Stimulated activated CD8-positive, alpha-beta memory T cell treated with anti-CD3 and anti-CD28 coated beads, Interleukin-15, amount 100 ng/mL, for 48 hours (primary cell): ENCODE results near the gene PREB.
A peak's percentile ranks its signal among the peaks of the same experiment; 100 is the strongest.
"Not testable (repeated sequence)": the region's sequence is repeated elsewhere in the genome, so short reads cannot be mapped to it uniquely, and the experiment has no call there.

ENCODE experiments used
- DNase-seq, 2 donors: peaks; one replicate each; pipeline ENCODE4 v3.0.0-alpha.2; 2020; ENCODE audit warnings: low read depth in 2 of 2

The PREB gene

DNA sequence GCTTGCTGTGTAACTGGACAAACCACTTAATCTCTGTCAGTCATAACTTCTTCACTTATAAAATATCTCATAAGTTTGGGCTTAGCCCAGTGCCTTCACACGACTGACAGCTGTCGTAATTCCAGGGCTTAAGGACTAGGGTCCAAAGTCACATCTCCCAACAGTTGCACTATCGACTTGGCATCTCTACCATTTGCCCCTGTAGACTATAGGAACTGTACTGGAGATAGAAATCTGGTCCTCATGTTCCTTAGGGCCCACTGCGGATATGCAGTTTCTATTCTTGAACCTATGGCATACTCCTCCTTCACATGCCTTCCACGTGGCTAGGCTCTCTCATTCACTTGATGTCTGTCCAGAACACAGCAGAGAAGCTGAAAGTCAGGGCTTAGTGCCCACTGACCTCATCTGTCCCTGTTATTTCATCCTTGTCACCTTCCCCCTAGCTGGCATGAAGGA, 8.2 kb downstream of the PREB start:
- no peak for DNase-seq

DNA sequence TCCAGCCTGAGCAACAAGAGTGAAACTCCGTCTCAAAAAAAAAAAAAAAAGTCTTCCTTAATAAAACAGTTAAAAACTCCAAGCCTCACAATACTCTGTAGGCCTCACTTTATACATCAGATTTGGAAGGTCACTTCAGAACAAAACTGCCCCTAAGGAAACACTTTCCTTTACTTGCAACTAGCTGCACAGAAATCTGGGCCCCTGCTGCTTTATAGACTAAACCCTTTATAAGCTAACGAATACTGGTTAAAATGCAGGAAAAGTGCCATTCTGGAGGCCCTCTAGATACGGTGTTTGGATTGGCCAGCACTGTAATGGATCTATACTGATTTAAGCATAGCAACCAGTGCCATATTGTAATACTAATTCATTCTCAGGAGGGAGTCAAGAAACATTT, 9.3 kb downstream of the PREB start:
- no peak for DNase-seq

DNA sequence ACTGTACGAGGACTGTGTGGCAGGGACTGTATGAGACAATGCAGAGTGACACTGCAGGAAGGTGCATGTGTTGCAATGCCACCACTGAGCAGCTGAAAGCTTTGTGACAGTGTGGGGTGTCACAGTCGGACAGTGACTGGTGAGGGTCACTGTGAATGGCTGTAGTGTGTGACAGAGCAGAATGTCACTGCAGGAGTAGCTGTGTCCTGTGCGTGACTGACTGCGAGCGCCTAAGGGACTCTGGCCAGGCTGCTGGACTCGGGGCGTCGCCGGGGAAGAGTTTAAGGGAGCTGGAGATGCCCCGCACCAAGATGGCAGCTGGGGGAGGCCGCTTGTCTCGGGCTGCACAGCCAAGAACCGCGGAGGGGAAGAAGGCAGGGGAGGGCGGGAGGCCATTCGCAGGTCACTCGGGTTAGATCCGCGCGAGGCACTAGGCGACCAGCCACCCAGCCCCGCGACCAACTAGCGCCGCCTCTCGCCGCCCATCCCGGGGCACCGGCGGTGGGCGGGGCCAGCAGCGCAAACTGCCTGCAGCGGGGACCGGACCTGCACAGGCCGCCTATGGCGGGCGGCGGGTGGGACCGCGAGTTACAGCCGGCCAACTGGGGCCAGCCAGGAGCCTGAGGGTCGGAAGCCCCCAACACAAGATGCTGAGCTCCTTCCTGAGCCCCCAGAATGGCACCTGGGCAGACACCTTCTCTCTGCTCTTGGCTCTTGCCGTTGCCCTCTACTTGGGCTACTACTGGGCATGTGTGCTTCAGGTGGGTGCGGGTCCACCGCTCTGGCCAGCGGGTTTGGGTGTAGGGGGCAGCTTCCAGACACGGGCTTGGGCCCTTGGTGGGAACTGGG, 10.9 kb downstream of the PREB start, which contains the start of gene ABHD1:
ABHD1 (plus strand) TSS at position 514 of the 849 bp plus-strand sequence; CDS start at position 648, 134 bp downstream.
- DNase-seq, result peak; percentile 25 to 49

DNA sequence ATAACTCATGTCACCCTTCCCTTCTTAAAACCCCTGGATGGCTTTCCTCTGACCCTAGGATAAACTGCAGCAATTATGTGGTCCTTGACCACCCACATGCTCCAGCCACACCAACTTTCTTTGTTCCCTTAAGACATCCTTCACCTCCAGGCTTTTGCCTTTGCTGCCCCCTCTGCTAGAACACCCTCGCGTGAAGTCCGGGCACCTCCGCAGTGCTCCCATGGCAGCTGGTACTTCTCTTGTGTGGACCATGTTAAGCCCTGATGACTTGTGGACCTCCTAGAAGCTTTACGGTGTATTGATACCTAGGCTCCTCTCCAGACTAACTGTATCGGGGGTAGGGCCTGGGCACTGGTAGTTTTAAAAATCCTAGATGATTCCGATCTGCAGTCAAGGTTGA, 11.6 kb downstream of the PREB start:
- DNase-seq, result no peak

DNA sequence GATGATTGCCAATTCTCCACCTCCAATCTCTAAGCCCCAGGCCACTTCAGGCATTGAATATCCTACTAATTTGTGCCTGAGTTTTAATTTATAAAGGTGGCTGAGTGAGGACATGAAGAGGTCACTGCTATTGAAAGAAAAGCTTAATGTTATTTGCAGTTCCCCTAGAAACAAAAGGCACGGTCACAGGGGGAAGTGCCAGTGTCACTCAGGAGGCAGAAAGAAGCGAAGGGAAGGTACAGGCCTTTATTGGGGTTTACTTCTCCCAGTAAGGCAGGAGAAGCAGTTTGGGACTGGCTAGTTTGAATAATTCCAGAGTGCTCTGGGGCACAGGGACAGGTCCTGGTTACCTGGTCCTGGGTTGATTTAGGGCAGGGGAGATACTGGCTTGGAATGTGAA, 12.5 kb downstream of the PREB start:
- no peak for DNase-seq

DNA sequence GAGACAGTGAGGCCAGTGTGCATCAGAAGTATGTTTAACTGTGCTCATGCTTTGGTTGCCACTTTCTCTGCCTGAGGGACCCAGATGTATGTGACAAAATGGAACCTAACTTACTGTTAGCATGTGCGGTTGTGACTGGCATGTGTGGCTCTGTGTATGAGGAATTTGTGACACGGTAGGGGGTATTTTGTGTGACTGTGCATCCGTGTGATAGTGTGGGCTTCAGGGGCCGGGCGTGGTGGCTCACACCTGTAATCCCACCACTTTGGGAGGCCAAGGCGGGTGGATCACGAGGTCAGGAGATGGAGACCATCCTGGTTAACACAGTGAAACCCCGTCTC, 15.1 kb downstream of the PREB start:
- DNase-seq, result not testable (repeated sequence)

DNA sequence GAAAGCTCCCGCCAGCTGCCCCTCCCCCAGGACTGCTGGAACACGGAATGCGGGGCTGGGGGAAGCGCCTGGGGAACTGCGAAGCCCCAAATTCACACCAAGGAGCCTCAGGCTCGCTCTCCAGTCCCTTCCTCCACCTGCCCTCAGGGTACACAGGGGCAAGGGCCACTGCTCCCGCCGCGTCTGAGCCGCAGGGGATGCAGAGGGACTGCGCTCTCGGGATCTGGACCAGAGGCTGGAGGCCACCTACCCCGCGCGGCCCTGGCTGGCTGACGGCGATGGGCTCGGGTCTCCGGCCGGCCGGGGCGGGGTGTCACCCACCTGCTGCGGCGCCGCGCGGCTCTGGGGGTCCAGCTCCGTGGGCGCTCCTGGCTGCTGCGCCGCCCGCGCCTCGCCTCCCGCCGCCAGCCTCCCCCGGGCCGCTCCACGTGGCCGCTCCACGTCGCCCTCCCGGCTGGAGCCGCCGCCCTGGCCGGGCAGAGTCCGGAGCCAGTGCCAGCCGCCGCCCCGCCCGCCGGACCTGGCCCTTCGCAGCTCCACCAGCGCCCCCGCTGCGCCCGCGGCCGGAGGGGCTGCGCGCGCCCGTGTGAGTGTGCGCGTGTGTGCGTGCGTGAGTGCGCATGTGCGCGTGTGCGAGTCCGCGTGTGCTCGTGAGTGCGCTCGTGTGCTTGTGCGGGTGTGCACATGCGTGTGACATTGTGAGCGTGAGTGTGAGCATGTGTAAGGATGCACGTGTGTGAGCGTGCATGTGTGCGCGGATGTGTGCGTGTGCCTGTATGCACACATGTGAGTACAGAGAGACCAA, 15.7 kb downstream of the PREB start, which contains the start of gene CGREF1:
CGREF1 (minus strand) TSS at position 604 of the 805 bp plus-strand sequence. CDS start 14,762 bp downstream, outside the sequence.
- DNase-seq, result no peak

DNA sequence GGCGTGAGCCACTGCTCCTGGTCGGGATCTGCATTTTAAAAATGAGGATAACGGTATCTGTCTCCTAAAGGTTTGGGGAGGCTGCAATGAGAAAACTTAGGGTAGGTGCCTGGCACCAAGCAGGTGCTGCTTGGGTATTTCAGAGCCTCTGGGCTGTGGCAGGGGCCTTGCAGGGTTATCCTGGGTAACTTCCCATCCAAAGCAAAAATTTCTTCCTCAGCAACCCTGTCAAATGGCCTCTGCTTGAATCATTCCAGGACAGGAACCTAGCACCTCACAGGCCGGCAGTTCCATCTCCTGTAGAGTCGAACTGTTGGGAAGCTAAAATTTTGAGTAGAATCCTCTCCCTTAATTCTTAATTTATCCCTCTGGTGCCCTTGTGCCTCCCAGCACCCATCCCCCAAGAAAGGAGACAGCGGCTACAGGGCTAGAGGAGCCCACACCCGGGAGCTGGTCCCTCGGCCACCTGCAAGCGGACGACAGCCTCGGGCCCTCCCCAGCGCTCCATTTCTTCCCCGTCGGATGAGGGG, 16.4 kb downstream of the PREB start:
- no peak for DNase-seq

DNA sequence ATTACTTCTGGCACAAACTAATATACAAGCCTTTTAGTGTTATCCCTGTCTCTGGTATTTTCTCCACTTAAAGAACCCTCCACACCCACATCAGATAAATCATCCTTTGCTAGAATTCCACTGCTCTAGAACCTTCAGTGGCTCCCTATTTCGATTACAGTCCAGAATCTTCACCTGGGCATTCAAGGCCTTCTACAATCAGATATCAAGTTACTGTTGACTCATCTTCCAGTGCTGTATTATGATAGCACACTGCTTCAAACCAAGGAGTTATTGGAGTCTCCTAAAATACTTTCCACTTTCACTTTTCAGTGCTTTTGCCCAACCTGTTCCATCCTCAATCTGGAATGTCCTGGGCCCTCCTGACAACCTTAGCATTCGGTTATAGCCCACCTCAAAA, 18.9 kb downstream of the PREB start:
- DNase-seq, result no peak

DNA sequence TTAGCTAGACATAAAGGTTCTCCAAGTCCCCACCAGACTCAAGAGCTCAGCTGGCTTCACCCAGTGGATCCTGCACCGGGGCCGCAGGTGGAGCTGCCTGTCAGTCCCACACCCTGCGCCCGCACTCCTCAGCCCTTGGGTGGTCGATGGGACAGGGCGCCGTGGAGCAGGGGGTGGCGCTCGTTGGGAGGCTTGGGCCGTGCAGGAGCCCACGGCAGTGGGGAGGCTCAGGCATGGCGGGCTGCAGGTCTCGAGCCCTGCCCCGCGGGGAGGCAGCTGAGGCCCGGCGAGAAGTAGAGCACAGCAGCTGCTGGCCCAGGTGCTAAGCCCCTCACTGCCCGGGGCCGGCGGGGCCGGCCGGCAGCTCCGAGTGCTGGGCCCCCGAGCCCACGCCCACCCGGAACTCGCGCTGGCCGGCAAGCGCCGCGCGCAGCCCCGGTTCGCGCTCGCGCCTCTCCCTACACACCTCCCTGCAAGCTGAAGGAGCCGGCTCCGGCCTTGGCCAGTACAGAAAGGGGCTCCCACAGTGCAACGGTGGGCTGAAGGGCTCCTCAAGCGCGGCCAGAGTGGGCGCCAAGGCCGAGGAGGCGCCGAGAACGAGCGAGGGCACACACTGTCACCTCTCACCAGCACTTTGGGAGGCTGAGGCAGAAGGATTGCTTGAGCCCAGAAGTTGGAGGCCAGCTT, 22.9 kb downstream of the PREB start:
- DNase-seq, result not testable (repeated sequence)

DNA sequence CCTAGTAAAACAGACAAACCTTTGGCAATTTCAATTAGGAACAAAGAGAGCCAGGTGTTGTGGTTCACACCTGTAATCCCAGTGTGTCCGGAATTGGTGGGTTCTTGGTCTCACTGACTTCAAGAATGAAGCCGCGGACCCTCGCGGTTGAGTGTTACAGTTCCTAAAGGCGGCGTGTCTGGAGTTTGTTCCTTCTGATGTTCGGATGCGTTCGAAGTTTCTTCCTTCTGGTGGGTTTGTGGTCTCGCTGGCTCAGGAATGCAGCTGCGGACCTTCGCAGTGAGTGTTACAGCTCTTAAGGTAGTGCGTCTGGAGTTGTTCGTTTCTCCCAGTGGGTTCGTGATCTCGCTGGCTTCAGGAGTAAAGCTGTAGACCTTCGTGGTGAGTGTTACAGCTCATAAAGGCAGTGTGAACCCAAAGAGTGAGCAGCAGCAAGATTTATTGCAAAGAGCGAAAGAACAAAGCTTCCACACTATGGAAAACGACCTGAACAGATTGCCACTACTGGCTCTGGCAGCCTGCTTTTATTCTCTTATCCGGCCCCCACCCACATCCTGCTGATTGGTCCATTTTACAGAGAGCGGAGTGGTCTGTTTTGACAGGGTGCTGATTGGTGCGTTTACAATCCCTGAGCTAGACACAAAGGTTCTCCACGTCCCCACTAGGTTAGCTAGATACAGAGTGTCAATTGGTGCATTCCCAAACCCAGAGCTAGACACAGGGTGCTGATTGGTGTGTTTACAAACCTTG, 23.7 kb downstream of the PREB start:
- not testable (repeated sequence) for DNase-seq

DNA sequence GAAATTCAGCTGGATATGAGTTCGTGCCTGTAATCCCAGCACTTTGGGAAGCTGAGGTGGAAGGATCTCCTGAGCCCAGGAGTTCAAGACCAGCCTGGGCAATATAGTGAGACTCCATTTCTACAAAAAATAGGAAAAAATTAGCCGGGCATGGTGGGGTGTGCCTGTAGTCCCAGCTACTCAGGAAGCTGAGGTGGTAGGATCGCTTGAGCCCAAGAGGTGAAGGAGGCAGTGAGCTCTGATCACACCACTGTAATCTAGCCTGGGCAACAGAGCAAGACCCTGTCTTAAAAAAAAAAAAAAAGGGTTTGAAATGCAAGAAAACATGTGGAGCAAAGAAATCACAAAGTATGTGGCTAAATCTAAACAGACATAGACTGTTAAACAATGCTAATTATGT, 25.4 kb downstream of the PREB start:
- no peak for DNase-seq

DNA sequence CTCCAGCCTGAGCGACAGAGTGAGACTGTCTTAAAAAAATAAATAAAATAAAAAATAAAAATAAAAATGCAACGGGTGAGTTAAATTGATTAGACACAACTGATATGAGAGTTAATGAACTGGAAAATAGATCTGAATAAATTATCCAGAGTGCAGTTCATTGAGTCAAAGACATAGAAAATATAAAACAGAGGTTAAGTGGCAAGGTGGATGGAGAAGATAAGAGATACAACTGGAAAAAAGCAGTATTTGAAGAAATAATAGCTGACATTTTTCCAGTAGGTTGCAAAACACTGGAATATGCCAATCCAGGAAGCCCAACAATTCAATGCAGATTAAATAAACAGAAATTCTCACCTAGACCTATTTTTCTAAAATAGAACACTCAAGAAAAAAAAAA, 26.2 kb downstream of the PREB start:
- no peak for DNase-seq

DNA sequence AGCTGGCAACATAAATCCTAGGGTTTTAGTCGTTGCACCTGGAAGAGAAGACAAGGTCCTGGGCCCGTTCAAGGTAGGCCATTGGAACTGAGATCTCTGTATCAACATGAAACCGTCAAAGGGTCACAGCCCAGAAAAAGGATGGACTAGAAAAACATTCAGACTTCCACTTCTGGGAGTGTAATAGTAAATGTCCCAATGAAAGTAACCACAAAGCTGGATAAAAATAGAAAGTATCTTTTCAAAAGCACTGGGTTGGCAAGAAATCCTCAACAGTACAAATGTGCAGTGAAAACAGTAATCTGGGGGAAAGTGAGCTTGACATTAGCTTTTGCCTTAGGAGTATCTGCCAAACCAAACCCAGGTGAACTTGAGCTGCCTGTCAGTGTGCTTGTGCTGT, 28.5 kb downstream of the PREB start:
- DNase-seq, result no peak

DNA sequence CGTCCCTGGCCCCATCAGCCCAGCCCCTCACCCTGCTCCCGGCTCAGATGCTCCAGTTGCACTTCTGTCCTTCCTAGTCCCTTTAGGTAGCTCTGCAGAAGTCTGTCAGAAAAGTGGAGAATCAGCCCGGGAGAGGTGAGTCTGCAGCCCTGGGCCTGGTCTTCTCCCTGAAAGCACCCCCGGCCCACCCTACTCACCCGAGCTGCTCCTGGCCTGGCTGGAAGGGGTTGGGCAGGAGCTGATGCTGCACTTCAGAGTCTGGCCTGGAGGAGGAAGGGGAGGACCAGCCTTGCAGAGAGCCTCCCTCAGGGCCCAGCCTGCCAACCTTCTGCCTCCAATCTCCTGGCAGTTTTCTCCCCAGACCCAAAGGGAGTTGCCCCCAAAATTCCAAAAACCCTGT, 32.1 kb downstream of the PREB start:
- no peak for DNase-seq

DNA sequence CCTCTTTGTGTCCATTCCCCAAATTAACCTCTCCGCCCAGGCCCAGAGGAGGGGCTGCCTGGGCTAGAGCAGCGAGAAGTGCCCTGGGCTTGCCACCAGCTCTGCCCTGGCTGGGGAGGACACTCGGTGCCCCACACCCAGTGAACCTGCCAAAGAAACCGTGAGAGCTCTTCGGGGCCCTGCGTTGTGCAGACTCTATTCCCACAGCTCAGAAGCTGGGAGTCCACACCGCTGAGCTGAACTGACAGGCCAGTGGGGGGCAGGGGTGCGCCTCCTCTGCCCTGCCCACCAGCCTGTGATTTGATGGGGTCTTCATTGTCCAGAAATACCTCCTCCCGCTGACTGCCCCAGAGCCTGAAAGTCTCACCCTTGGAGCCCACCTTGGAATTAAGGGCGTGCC, 34.4 kb downstream of the PREB start:
- no peak for DNase-seq

DNA sequence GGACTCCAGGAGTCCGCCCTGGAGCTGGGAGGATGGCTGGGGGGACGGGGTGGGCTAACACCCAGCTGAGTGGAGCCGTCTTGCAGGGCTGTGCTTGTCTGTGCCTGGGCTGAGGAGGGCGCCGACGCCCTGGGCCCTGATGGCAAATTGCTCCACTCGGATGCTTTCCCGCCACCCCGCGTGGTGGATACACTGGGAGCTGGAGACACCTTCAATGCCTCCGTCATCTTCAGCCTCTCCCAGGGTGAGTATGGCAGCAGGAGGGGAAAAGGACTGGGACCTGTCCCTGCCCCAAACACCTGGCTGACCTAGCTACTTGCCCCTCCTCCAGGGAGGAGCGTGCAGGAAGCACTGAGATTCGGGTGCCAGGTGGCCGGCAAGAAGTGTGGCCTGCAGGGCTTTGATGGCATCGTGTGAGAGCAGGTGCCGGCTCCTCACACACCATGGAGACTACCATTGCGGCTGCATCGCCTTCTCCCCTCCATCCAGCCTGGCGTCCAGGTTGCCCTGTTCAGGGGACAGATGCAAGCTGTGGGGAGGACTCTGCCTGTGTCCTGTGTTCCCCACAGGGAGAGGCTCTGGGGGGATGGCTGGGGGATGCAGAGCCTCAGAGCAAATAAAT, 35.0 kb downstream of the PREB start:
- no peak for DNase-seq

DNA sequence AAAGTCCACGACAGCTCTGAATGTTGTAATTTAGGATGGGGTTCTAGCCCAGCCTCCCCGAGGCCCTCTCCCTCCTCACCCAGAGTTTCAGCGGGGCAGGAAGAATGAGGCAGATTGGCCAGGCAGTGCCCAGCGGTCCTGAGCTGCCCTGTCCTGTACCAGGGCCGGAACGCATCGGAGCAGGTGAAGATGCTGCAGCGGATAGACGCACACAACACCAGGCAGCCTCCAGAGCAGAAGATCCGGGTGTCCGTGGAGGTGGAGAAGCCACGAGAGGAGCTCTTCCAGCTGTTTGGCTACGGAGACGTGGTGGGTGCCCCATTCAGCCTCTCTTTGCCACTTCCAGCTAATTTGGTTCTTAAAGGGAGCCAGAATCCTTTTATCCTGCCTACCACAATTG, 37.1 kb downstream of the PREB start:
- no peak for DNase-seq

DNA sequence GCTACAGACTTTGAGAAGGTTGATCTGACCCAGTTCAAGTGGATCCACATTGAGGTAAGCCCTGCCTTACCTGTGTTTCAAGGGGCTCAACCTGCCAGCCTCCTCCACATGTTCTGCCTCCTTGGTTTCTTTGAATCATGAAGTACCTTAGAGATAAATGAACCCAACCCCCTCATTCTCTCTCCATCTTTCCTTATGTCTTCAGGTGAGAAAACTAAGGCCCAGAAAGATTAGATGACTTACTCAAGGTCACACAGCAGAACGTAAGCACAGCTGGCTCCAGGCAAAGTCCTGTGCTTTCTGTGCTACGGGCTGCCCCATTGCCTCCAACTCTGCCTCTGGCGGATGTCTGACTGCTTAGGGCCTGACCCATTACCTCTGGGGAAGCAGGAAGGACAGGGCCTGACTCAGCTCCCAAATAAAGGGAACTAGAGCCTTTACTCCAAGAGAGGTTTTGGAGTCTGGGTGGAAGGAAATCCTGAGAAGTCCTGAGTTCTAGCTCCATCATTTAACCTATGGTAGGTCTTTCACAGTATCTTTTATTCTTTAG, 37.6 kb downstream of the PREB start:
- DNase-seq, result no peak
